ENCODE data around the gene ARHGAP10. TPM values are rescaled to one million over a fixed set of nuclear protein-coding genes. Genes with fewer than 3 reads are reported as not detected.

ARHGAP10 gene
- total RNA-seq, 2 donors from 2014 or later: 30.3 to 69.6 TPM

GRCh38 chr4:147761218-147761883 lies 29.5 kb downstream of the ARHGAP10 start:
- H3K9me3 ChIP-seq: no peaks in the 10 kb centered on the region
- H3K27me3 ChIP-seq (replicated peaks; ENCODE audit: insufficient read depth): no peaks in the 10 kb centered on the region
- 76% methylated on average over 7 of the region's 7 CpGs for WGBS
- no peaks in the 10 kb centered on the region for H3K36me3 ChIP-seq
- intact Hi-C loops (cut with DNase I): no loop called here
- DNase-seq (ENCODE audit: low spot score): no peak
- no peaks in the 10 kb centered on the region for H3K4me1 ChIP-seq (replicated peaks)
- peak overlapping the region in 1 of 2 donors; percentile 50 for H3K27ac ChIP-seq
- TF ChIP-seq CTCF (IDR thresholded peaks at IDR 0.05) (no peak), POLR2A (IDR thresholded peaks at IDR 0.05) (no peak), POLR2AphosphoS5 (IDR thresholded peaks at IDR 0.05) (no peak)
- no peak overlapping the region for H3K4me3 ChIP-seq

GRCh38 chr4:147764337-147764736 lies 32.4 kb downstream of the ARHGAP10 start:
- no peak for DNase-seq (ENCODE audit: low spot score)
- Histone ChIP-seq H3K36me3 (no peaks in the 10 kb centered on the region), H3K27me3 (replicated peaks; ENCODE audit: insufficient read depth) (no peaks in the 10 kb centered on the region), H3K4me1 (replicated peaks) (peaks cover 5% of the 10 kb centered on the region), H3K9me3 (no peaks in the 10 kb centered on the region), H3K4me3 (no peak overlapping the region), H3K27ac (no peak overlapping the region)
- intact Hi-C loops (cut with DNase I): no loop called here
- TF ChIP-seq CTCF (IDR thresholded peaks at IDR 0.05) (no peak), POLR2AphosphoS5 (IDR thresholded peaks at IDR 0.05) (no peak), POLR2A (IDR thresholded peaks at IDR 0.05) (no peak)
- WGBS: 79% methylated on average over 7 of the region's 7 CpGs

GRCh38 chr4:147765121-147765529 lies 33.2 kb downstream of the ARHGAP10 start:
- Histone ChIP-seq H3K27ac (no peak overlapping the region), H3K9me3 (no peaks in the 10 kb centered on the region), H3K4me3 (no peak overlapping the region), H3K27me3 (replicated peaks; ENCODE audit: insufficient read depth) (no peaks in the 10 kb centered on the region), H3K36me3 (no peaks in the 10 kb centered on the region), H3K4me1 (replicated peaks) (peaks cover 5% of the 10 kb centered on the region)
- TF ChIP-seq POLR2AphosphoS5 (IDR thresholded peaks at IDR 0.05) (no peak), CTCF (IDR thresholded peaks at IDR 0.05) (no peak), POLR2A (IDR thresholded peaks at IDR 0.05) (no peak)
- DNase-seq (ENCODE audit: low spot score): no peak
- WGBS: 87% methylated on average over 3 of the region's 3 CpGs
- intact Hi-C loops (cut with DNase I): no loop called here

- intact Hi-C loops (cut with DNase I): no loop called here
- Histone ChIP-seq H3K27me3 (replicated peaks; ENCODE audit: insufficient read depth) (peaks cover 3% of the 10 kb centered on the region), H3K27ac (no peak overlapping the region), H3K9me3 (no peaks in the 10 kb centered on the region), H3K4me1 (replicated peaks) (peaks cover 5% of the 10 kb centered on the region), H3K4me3 (no peak overlapping the region), H3K36me3 (no peaks in the 10 kb centered on the region)
- WGBS: 8% methylated on average over 4 of the region's 4 CpGs
- peak; percentile 62 for TF ChIP-seq POLR2AphosphoS5 (IDR thresholded peaks at IDR 0.05)
- no peak for TF ChIP-seq CTCF (IDR thresholded peaks at IDR 0.05)
- DNase-seq (ENCODE audit: low spot score): no peak
These were observed 36.2 kb downstream of the ARHGAP10 start for GRCh38 chr4:147768113-147768512.

- Histone ChIP-seq H3K27me3 (replicated peaks; ENCODE audit: insufficient read depth) (peaks cover 3% of the 10 kb centered on the region), H3K4me1 (replicated peaks) (peaks cover 5% of the 10 kb centered on the region), H3K9me3 (no peaks in the 10 kb centered on the region), H3K4me3 (no peak overlapping the region), H3K36me3 (no peaks in the 10 kb centered on the region), H3K27ac (no peak overlapping the region)
- TF ChIP-seq CTCF (IDR thresholded peaks at IDR 0.05) (no peak), POLR2A (IDR thresholded peaks at IDR 0.05) (no peak), POLR2AphosphoS5 (IDR thresholded peaks at IDR 0.05) (no peak)
- DNase-seq (ENCODE audit: low spot score): no peak
- WGBS: 91% methylated on average over 4 of the region's 4 CpGs
- intact Hi-C loops (cut with DNase I): no loop called here
These were observed 37.5 kb downstream of the ARHGAP10 start for GRCh38 chr4:147769386-147769785.

Measured in prostate gland (tissue), 2 donors.